ENCODE measurements around the gene CNTN2.

The CNTN2 gene

GRCh38 chr1:205075642-205076155 lies 32.7 kb downstream of the CNTN2 start:
- no peak for FAIRE-seq

GRCh38 chr1:205076245-205076761 lies 33.3 kb downstream of the CNTN2 start:
- no peak for FAIRE-seq

- FAIRE-seq = no peak
These were observed 34.3 kb downstream of the CNTN2 start for GRCh38 chr1:205077158-205077933.

GRCh38 chr1:205077934-205078311 lies 34.9 kb downstream of the CNTN2 start:
- FAIRE-seq = no peak

- FAIRE-seq = no peak
These were observed 39.4 kb downstream of the CNTN2 start for GRCh38 chr1:205082431-205082830.

- FAIRE-seq = no peak
These were observed 41.3 kb downstream of the CNTN2 start, which contains the start of gene TMEM81 for GRCh38 chr1:205084360-205084759. Gene TMEM81, minus strand, starts transcription at chr1:205084460. Its CDS starts 140 bp downstream, at chr1:205084320.

- FAIRE-seq = no peak
These were observed 45.3 kb downstream of the CNTN2 start for GRCh38 chr1:205088341-205088740.

- FAIRE-seq = no peak
These were observed 48.2 kb downstream of the CNTN2 start for GRCh38 chr1:205091043-205091740.

GRCh38 chr1:205095422-205095821 lies 52.4 kb downstream of the CNTN2 start:
- no peak for FAIRE-seq

GRCh38 chr1:205098242-205098641 lies 55.2 kb downstream of the CNTN2 start:
- no peak for FAIRE-seq

- no peak for FAIRE-seq
These were observed 59.4 kb downstream of the CNTN2 start for GRCh38 chr1:205102404-205102803.

- no peak for FAIRE-seq
These were observed 64.3 kb downstream of the CNTN2 start for GRCh38 chr1:205107327-205107726.

GRCh38 chr1:205108464-205108863 lies 65.5 kb downstream of the CNTN2 start:
- no peak for FAIRE-seq

- no peak for FAIRE-seq
These were observed 66.3 kb downstream of the CNTN2 start for GRCh38 chr1:205109269-205109668.

GRCh38 chr1:205109711-205110110 lies 66.7 kb downstream of the CNTN2 start:
- no peak for FAIRE-seq

GRCh38 chr1:205111354-205111753 lies 68.3 kb downstream of the CNTN2 start:
- FAIRE-seq = no peak

GRCh38 chr1:205118752-205119151 lies 75.7 kb downstream of the CNTN2 start:
- FAIRE-seq = no peak

- peak; percentile 85 for FAIRE-seq
These were observed 78.9 kb downstream of the CNTN2 start, which contains the start of gene RBBP5 for GRCh38 chr1:205121660-205122488. Gene RBBP5, minus strand, starts transcription at chr1:205121978. Its CDS starts 105 bp downstream, at chr1:205121873.

GRCh38 chr1:205122489-205122882 lies 79.5 kb downstream of the CNTN2 start:
- no peak for FAIRE-seq

GRCh38 chr1:205124726-205125125 lies 81.7 kb downstream of the CNTN2 start:
- no peak for FAIRE-seq

- FAIRE-seq = no peak
These were observed 84.6 kb downstream of the CNTN2 start for GRCh38 chr1:205127646-205128045.

Measured in islet of Langerhans (tissue), 1 donor.